H1 (cell line): ENCODE results near the gene NDP. TPM values are rescaled to one million over a fixed set of nuclear protein-coding genes. Genes with fewer than 3 reads are reported as not detected.

Experiments
- CTCF ChIA-PET: fragments of 300-600 bp; sonication (Branson Sonifier 250); formaldehyde crosslinking; loops from one replicate; lab custom pipeline; 2021; ENCODE audit not compliant: partially characterized antibody; lab: Charles Lee
- POLR2A ChIA-PET: fragments of 300-600 bp; sonication (Branson Sonifier 250); formaldehyde crosslinking; loops from one replicate; lab custom pipeline; 2021; ENCODE audit warnings: inconsistent platforms; ENCODE audit not compliant: partially characterized antibody; lab: Charles Lee
- DNase-seq, 2 experiments: peaks; one replicate each; pipeline versions ENCODE4 v3.0.0 to v3.0.0-alpha.2; 2010 to 2022; ENCODE audit warnings: low spot score in 2 of 2, low read depth in 1 of 2, mixed read lengths in 1 of 2
- FAIRE-seq: peaks from 2 replicates; lab custom pipeline; 2011; peaks lifted over from hg19 to GRCh38; lab: Jason Lieb, UNC
- H2AFZ ChIP-seq: 2 replicates; pipeline ENCODE4 v1.8.1; 2012; ENCODE audit warnings: low read length, inconsistent platforms
- H2AK5ac ChIP-seq: 2 replicates; pipeline ENCODE4 v1.6.1; 2013; ENCODE audit warnings: low read depth, low read length
- H2BK120ac ChIP-seq: replicated peaks from 2 replicates; pipeline ENCODE3; 2013; ENCODE audit warnings: low read depth, low read length, inconsistent platforms
- H2BK12ac ChIP-seq: 2 replicates; pipeline ENCODE4 v1.6.1; 2013; ENCODE audit warnings: low read depth, low read length
- H2BK15ac ChIP-seq: 2 replicates; pipeline ENCODE4 v1.6.1; 2013; ENCODE audit warnings: low read length
- H2BK20ac ChIP-seq: 2 replicates; pipeline ENCODE4 v1.6.1; 2013; ENCODE audit warnings: low read length
- H2BK5ac ChIP-seq: 2 replicates; pipeline ENCODE4 v1.6.1; 2013; ENCODE audit warnings: low read depth, low read length
- H3K14ac ChIP-seq: 2 replicates; pipeline ENCODE4 v1.6.1; 2013; ENCODE audit warnings: inconsistent platforms; ENCODE audit not compliant: insufficient read length
- H3K18ac ChIP-seq: 2 replicates; pipeline ENCODE4 v1.6.1; 2013; ENCODE audit warnings: low read length; ENCODE audit errors: extremely low read depth
- H3K23ac ChIP-seq: 2 replicates; pipeline ENCODE4 v1.6.1; 2013; ENCODE audit warnings: inconsistent platforms; ENCODE audit not compliant: insufficient read length
- H3K23me2 ChIP-seq: 2 replicates; pipeline ENCODE4 v1.6.1; 2013; ENCODE audit warnings: low read depth, low read length
- H3K27ac ChIP-seq: 2 replicates; pipeline ENCODE4 v1.6.1; 2011; ENCODE audit warnings: low read depth, low read length, inconsistent platforms
- H3K27me3 ChIP-seq, 4 experiments: replicated peaks in 1 of 4; 1 replicate in 1 of 4; 2 replicates in 3 of 4; pipeline versions ENCODE4 v1.6.1 to v1.8.1; 2011 to 2013; ENCODE audit warnings: low read length in 3 of 4, mild to moderate bottlenecking in 3 of 4, inconsistent platforms in 2 of 4, mixed read lengths in 2 of 4, moderate library complexity in 1 of 4; ENCODE audit not compliant: control insufficient read depth in 3 of 4, insufficient read depth in 3 of 4; ENCODE audit errors: extremely low read depth in 1 of 4
- H3K36me3 ChIP-seq, 4 experiments: 2 replicates each; pipeline versions ENCODE4 v1.6.1 to v1.8.1; 2011 to 2013; ENCODE audit warnings: mild to moderate bottlenecking in 4 of 4, low read length in 3 of 4, moderate library complexity in 2 of 4, control low read depth in 1 of 4, inconsistent platforms in 1 of 4; ENCODE audit not compliant: insufficient read depth in 4 of 4, control insufficient read depth in 2 of 4
- H3K4ac ChIP-seq: replicated peaks from 2 replicates; pipeline ENCODE3; 2013; ENCODE audit warnings: low read length, low read depth, mixed read lengths, inconsistent platforms; ENCODE audit not compliant: insufficient read length
- H3K4me1 ChIP-seq, 4 experiments: replicated peaks in 1 of 4; 1 replicate in 1 of 4; 2 replicates in 3 of 4; pipeline versions ENCODE4 v1.6.1 to v1.8.1; 2011 to 2013; ENCODE audit warnings: low read length in 3 of 4, inconsistent platforms in 2 of 4, mixed read lengths in 1 of 4; ENCODE audit not compliant: insufficient read depth in 4 of 4, control insufficient read depth in 3 of 4
- H3K4me2 ChIP-seq, 2 experiments: 2 replicates each; pipeline versions ENCODE4 v1.6.1 to v1.8.1; 2011 to 2013; ENCODE audit warnings: low read depth in 2 of 2, low read length in 2 of 2, control low read depth in 1 of 2, inconsistent platforms in 1 of 2, mild to moderate bottlenecking in 1 of 2; ENCODE audit not compliant: insufficient read depth in 1 of 2
- H3K4me3 ChIP-seq, 4 experiments: fragments of 200-600, 300-600 bp in 1 of 4; sonication (generic), shearing (Covaris generic), sonication (Bioruptor Twin) in 1 of 4; 2 replicates each; pipeline versions ENCODE4 v1.5.1 to v1.8.1; 2011 to 2016; ENCODE audit warnings: low read length in 4 of 4, low read depth in 3 of 4, control low read depth in 2 of 4, inconsistent platforms in 2 of 4, mild to moderate bottlenecking in 2 of 4, mixed read lengths in 1 of 4, moderate library complexity in 1 of 4; ENCODE audit not compliant: insufficient read depth in 2 of 4; ENCODE audit errors: extremely low read depth in 1 of 4
- H3K56ac ChIP-seq: replicated peaks from 2 replicates; pipeline ENCODE3; 2013; ENCODE audit warnings: low read depth, mild to moderate bottlenecking, mixed read lengths, low read length, inconsistent platforms; ENCODE audit not compliant: insufficient read length
- H3K79me1 ChIP-seq: 2 replicates; pipeline ENCODE4 v1.6.1; 2013; ENCODE audit warnings: low read depth, low read length, control low read depth
- H3K79me2 ChIP-seq, 2 experiments: 2 replicates each; pipeline versions ENCODE4 v1.6.1 to v1.8.1; 2012 to 2013; ENCODE audit warnings: low read length in 2 of 2, mild to moderate bottlenecking in 2 of 2, inconsistent platforms in 1 of 2; ENCODE audit not compliant: insufficient read depth in 2 of 2, control insufficient read depth in 1 of 2
- H3K9ac ChIP-seq, 4 experiments: replicated peaks in 1 of 4; 1 replicate in 1 of 4; 2 replicates in 3 of 4; pipeline versions ENCODE4 v1.6.1 to v1.8.1; 2011 to 2013; ENCODE audit warnings: low read depth in 3 of 4, low read length in 3 of 4, control low read depth in 2 of 4, mild to moderate bottlenecking in 2 of 4, moderate library complexity in 2 of 4, inconsistent platforms in 1 of 4; ENCODE audit errors: extremely low read depth in 1 of 4
- H3K9me3 ChIP-seq, 2 experiments: 2 replicates each; pipeline versions ENCODE4 v1.6.1 to v1.8.1; 2012 to 2013; ENCODE audit warnings: mild to moderate bottlenecking in 2 of 2, moderate library complexity in 2 of 2, control low read depth in 1 of 2, inconsistent platforms in 1 of 2, low read depth in 1 of 2, low read length in 1 of 2, mixed read lengths in 1 of 2; ENCODE audit not compliant: insufficient read depth in 2 of 2
- H4K20me1 ChIP-seq, 2 experiments: replicated peaks in 1 of 2; 2 replicates each; pipeline versions ENCODE3 to v1.8.1; 2011 to 2013; ENCODE audit warnings: inconsistent platforms in 2 of 2, low read length in 2 of 2, mild to moderate bottlenecking in 1 of 2; ENCODE audit not compliant: insufficient read depth in 2 of 2, control insufficient read depth in 1 of 2
- H4K5ac ChIP-seq: 2 replicates; pipeline ENCODE4 v1.6.1; 2013; ENCODE audit warnings: low read length, low read depth, mixed read lengths, inconsistent platforms; ENCODE audit not compliant: insufficient read length
- H4K8ac ChIP-seq: 2 replicates; pipeline ENCODE4 v1.8.0; 2013; ENCODE audit warnings: mild to moderate bottlenecking, moderate library complexity, low read length, inconsistent platforms; ENCODE audit not compliant: insufficient read depth; ENCODE audit errors: extremely low read depth
- H4K91ac ChIP-seq: replicated peaks from 2 replicates; pipeline ENCODE3; 2013; ENCODE audit warnings: low read length, mixed read lengths, inconsistent platforms; ENCODE audit not compliant: insufficient read length
- EP300 ChIP-seq, 2 experiments: IDR thresholded peaks; 1 replicate in 1 of 2; 2 replicates in 1 of 2; pipeline ENCODE4 v1.6.1; 2011 to 2012; ENCODE audit warnings: low read depth in 2 of 2, low read length in 2 of 2, mild to moderate bottlenecking in 2 of 2, borderline replicate concordance in 1 of 2, inconsistent platforms in 1 of 2, moderate library complexity in 1 of 2
- HDAC6 ChIP-seq: IDR thresholded peaks from one replicate; pipeline ENCODE4 v1.7.1; 2012; ENCODE audit warnings: low read depth, mild to moderate bottlenecking, inconsistent platforms, low read length, moderate library complexity
- TEAD4 ChIP-seq: IDR thresholded peaks from 2 replicates; pipeline ENCODE4 v1.6.1; 2012; ENCODE audit warnings: low read depth, low read length, inconsistent platforms, mixed read lengths
- WGBS, 2 experiments: shearing (Covaris generic) in 1 of 2; methylation state at CpG; one replicate each; pipeline versions ENCODE4 v1.1.6 to v1.1.7; 2013 to 2015; ENCODE audit warnings: low lambda C conversion rate in 2 of 2, mixed read lengths in 2 of 2, inconsistent platforms in 1 of 2, low coverage in 1 of 2, missing lambda C conversion rate in 1 of 2; ENCODE audit not compliant: insufficient replicate concordance in 2 of 2, insufficient coverage in 1 of 2, insufficient read length in 1 of 2; ENCODE audit errors: extremely low coverage in 1 of 2, missing lambda C conversion rate in 1 of 2; 5-methylcytosine and 5-hydroxymethylcytosine counted together
- polyA plus RNA-seq, 7 experiments: library from polyadenylated mRNA; depleted of rRNA in 3 of 7; stranded (reverse) in 5 of 7; unstranded in 2 of 7; fragments of >200 nt in 5 of 7; fragments of 200-250 nt in 2 of 7; gene quantifications; 1 replicate in 5 of 7; 2 replicates in 1 of 7; 4 replicates in 1 of 7; pipeline versions ENCODE4 v1.2.1 to v1.2.3, GENCODE V29; 2011 to 2013; ENCODE audit warnings: missing spikeins in 2 of 7, mixed read lengths in 2 of 7
- total RNA-seq: library from RNA; stranded (reverse); fragmentation: NEBNext Ultra II Directional; extraction: Animal tissue kit (Norgen Biotek cat#: 25700); gene quantifications from 2 replicates; pipeline ENCODE4 v1.2.1, GENCODE V29; 2021

NDP gene
- total and polyA plus RNA-seq, 2 of the 8 experiments (the other 6 are each of a cell fraction or from before 2014, with no cell fraction given), result 0.26 to 0.82 TPM

- no peak for DNase-seq
- no peak overlapping the region for H3K4me3 ChIP-seq
- no peaks in the 10 kb centered on the region for H3K9me3 ChIP-seq
- no peak overlapping the region for H3K18ac ChIP-seq
- CTCF ChIA-PET, result no interaction called here
- H3K14ac ChIP-seq, result no peak overlapping the region
- no peaks in the 10 kb centered on the region for H3K27me3 ChIP-seq
- no peak overlapping the region for H2BK120ac ChIP-seq
- no peak overlapping the region for H4K5ac ChIP-seq
- no peaks in the 10 kb centered on the region for H3K79me2 ChIP-seq
- no peak overlapping the region for H2BK20ac ChIP-seq
- H3K36me3 ChIP-seq, result no peaks in the 10 kb centered on the region
- no peak overlapping the region for H3K56ac ChIP-seq
- H3K23me2 ChIP-seq, result no peaks in the 10 kb centered on the region
- H2BK5ac ChIP-seq, result no peak overlapping the region
- TF ChIP-seq HDAC6 (no peak), TEAD4 (peak; percentile 28; the same call in 1 of the 2 replicates), EP300 (IDR thresholded peaks at IDR 0.05; ENCODE audit: borderline replicate concordance in 1 of 2, low read depth in 2 of 2, low read length in 2 of 2) (no peak)
- no peak overlapping the region for H2AK5ac ChIP-seq
- H2AFZ ChIP-seq, result no peak overlapping the region
- H4K20me1 ChIP-seq, result no peaks in the 10 kb centered on the region
- H2BK12ac ChIP-seq, result peak overlapping the region; percentile 27; the same call in 1 of the 2 replicates
- H3K4me1 ChIP-seq, result peaks cover 0 to 5% (median 0%) of the 10 kb centered on the region in 4 experiments; a peak in 1 of 7 replicates
- H3K9ac ChIP-seq, result no peak overlapping the region
- H2BK15ac ChIP-seq, result no peak overlapping the region
- no peak overlapping the region for H3K4ac ChIP-seq
- no peak overlapping the region for H4K8ac ChIP-seq
- H3K27ac ChIP-seq, result no peak overlapping the region
- peak overlapping the region in 1 of 2 experiments; percentile 35; a peak in 1 of 4 replicates for H3K4me2 ChIP-seq
- POLR2A ChIA-PET, result no interaction called here
- H4K91ac ChIP-seq, result no peak overlapping the region
- peak; percentile 50 for FAIRE-seq
- no peaks in the 10 kb centered on the region for H3K79me1 ChIP-seq
- H3K23ac ChIP-seq, result no peak overlapping the region
- 69% methylated on average over 5 of the region's 5 CpGs; no CpG with 5 or more reads in 1 of the 2 experiments for whole genome bisulfite sequencing, 2 experiments
These were observed 73.0 kb downstream of the NDP start for GRCh38 chrX:43899878-43900815.
